LNCAP (cell line): Measurements from ENCODE around the gene NOS1AP.

Experiments
- CTCF ChIP-seq: fragments of 450-650 bp; IDR thresholded peaks from 2 replicates; pipeline ENCODE4 v1.5.1; 2017; ENCODE audit warnings: mild to moderate bottlenecking

Gene NOS1AP

GRCh38 chr1:162189345-162189744 lies 119.9 kb downstream of the NOS1AP start:
- no peak for TF ChIP-seq CTCF

- TF ChIP-seq CTCF, result no peak
Observed at GRCh38 chr1:162191396-162192305, 122.2 kb downstream of the NOS1AP start.

GRCh38 chr1:162192306-162192678 lies 122.8 kb downstream of the NOS1AP start:
- no peak for TF ChIP-seq CTCF

DNA sequence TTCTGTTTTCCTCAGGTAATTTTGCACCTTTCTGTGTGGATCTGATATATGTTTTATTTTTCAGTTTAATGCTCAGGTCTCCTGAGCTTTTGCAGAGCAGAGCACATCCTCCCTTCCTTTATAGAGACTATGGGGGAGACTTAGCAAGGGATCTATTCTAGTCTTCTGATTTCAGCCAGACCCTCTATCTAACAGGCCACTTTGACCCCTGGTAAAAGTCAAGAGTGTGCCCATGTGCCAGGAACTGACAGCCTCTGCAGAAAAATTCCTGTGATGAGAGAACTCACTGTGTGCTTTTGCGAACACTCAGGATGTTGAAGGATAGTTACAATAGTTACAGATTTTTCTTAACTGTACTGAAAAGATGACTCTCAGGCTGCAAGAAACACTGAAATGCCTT lies 123.3 kb downstream of the NOS1AP start:
- no peak for TF ChIP-seq CTCF

GRCh38 chr1:162193221-162193620 lies 123.7 kb downstream of the NOS1AP start:
- TF ChIP-seq CTCF, result no peak

DNA sequence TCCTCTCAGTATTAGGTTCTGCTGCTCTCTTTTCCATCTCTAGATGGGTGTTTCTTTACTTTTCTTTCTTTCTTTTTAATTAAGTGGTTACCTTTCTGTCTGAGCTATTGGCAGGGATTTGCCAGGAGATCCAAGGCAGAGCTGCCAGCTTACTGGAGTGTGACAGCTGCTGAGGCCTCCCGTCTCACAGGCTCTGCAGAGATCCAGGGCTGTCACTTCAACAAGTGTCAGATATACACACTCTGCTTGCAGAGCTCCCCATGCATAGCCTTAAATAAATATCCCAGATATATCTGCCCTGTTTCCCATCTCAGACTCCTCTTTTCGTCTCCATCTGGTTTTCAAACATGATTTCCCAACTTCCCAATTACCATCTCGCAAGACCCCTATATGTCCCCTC lies 124.3 kb downstream of the NOS1AP start:
- no peak for TF ChIP-seq CTCF

GRCh38 chr1:162195567-162195966 lies 126.1 kb downstream of the NOS1AP start:
- TF ChIP-seq CTCF, result no peak
